Esophagus muscularis mucosa (tissue), 4 donors: ENCODE data around the gene SDR42E1. TPM values are rescaled to one million over a fixed set of nuclear protein-coding genes. Genes with fewer than 3 reads are reported as not detected.

Experiments
- DNase-seq: peaks from one replicate; pipeline ENCODE4 v3.0.0-alpha.2; 2017; ENCODE audit errors: extremely low spot score
- H3K27ac ChIP-seq, 4 donors: fragments of 200-600 bp; sonication (generic); replicated peaks in 1 of 4; 1 replicate in 3 of 4; 2 replicates in 1 of 4; pipeline ENCODE4 v1.5.1; 2016 to 2019; ENCODE audit warnings: mild to moderate bottlenecking in 1 of 4
- H3K27me3 ChIP-seq, 4 donors: fragments of 200-600 bp; sonication (generic); one replicate each; pipeline versions ENCODE4 v1.5.1 to v1.6.0; 2016 to 2019
- H3K36me3 ChIP-seq, 4 donors: fragments of 200-600 bp; sonication (generic); one replicate each; pipeline ENCODE4 v1.5.1; 2016 to 2019
- H3K4me1 ChIP-seq, 4 donors: fragments of 200-600 bp; sonication (generic); one replicate each; pipeline ENCODE4 v1.5.1; 2016 to 2019
- H3K4me3 ChIP-seq, 4 donors: fragments of 200-600 bp; sonication (generic); 1 replicate in 2 of 4; 2 replicates in 2 of 4; pipeline ENCODE4 v1.5.1; 2016 to 2019; ENCODE audit warnings: mild to moderate bottlenecking in 4 of 4, moderate library complexity in 1 of 4
- H3K9me3 ChIP-seq, 4 donors: fragments of 200-600 bp; sonication (generic); 1 replicate in 3 of 4; 2 replicates in 1 of 4; pipeline ENCODE4 v1.5.1; 2016 to 2019
- CTCF ChIP-seq, 3 experiments: fragments of 200-600 bp in 2 of 3; fragments of 450-650 bp in 1 of 3; sonication (generic) in 2 of 3; IDR thresholded peaks; one replicate each; pipeline ENCODE4 v1.5.1; 2017 to 2019; ENCODE audit warnings: antibody characterized with exemption in 3 of 3, mild to moderate bottlenecking in 2 of 3, moderate library complexity in 1 of 3
- EP300 ChIP-seq: sonication (generic); formaldehyde crosslinking; IDR thresholded peaks from one replicate; pipeline ENCODE4 v1.6.1; 2017; ENCODE audit warnings: antibody characterized with exemption
- POLR2A ChIP-seq: fragments of 450-650 bp; IDR thresholded peaks from one replicate; pipeline ENCODE4 v1.6.1; 2017; ENCODE audit warnings: antibody characterized with exemption, moderate library complexity, mild to moderate bottlenecking, low read depth
- POLR2AphosphoS5 ChIP-seq, 2 donors: sonication (generic); formaldehyde crosslinking; IDR thresholded peaks; one replicate each; pipeline ENCODE4 v1.6.1; 2017; ENCODE audit warnings: antibody characterized with exemption in 2 of 2
- WGBS: methylation state at CpG from one replicate; pipeline ENCODE4 v1.1.5; 2018; 5-methylcytosine and 5-hydroxymethylcytosine counted together
- intact Hi-C: fragments of 100-400 bp; cut with DNase I; formaldehyde crosslinking; loops from one replicate; pipeline ENCODE4 v1.15.1; 2023
- total RNA-seq, 4 donors: library from RNA; depleted of rRNA; stranded (reverse); fragments of >200 nt; gene quantifications; one replicate each; pipeline versions ENCODE4 v1.1.0 to v1.2.1, GENCODE V29; 2016

The SDR42E1 gene
- total RNA-seq, 4 donors from 2014 or later, result 0.66 to 1.3 (median 1.00) TPM

GRCh38 chr16:81942007-81942601, 69.2 kb downstream of the SDR42E1 start:
- 68% methylated on average over 7 of the region's 7 CpGs for WGBS
- no peak for DNase-seq
- no peaks in the 10 kb centered on the region for H3K9me3 ChIP-seq
- H3K27ac ChIP-seq, result no peak overlapping the region
- intact Hi-C loops, result loop anchor here (5.0 kb wide), 1 partner anchor 290 kb away; no protein-coding TSS in a partner anchor
- H3K36me3 ChIP-seq, result peaks cover 0 to 14% (median 2%) of the 10 kb centered on the region in 4 donors
- H3K4me3 ChIP-seq, result no peak overlapping the region
- H3K4me1 ChIP-seq, result no peaks in the 10 kb centered on the region
- TF ChIP-seq POLR2AphosphoS5 (IDR thresholded peaks at IDR 0.05) (no peak), EP300 (no peak), POLR2A (no peak), CTCF (IDR thresholded peaks at IDR 0.05) (no peak)
- H3K27me3 ChIP-seq, result peaks cover 0 to 27% (median 0%) of the 10 kb centered on the region in 4 donors

- no peak overlapping the region for H3K4me3 ChIP-seq
- H3K9me3 ChIP-seq, result no peaks in the 10 kb centered on the region
- no peak for DNase-seq
- no peak for TF ChIP-seq POLR2AphosphoS5 (IDR thresholded peaks at IDR 0.05)
- no peak for TF ChIP-seq POLR2A
- TF ChIP-seq EP300, result no peak
- peak in 2 of 3 experiments; percentile 17 to 43 for TF ChIP-seq CTCF (IDR thresholded peaks at IDR 0.05)
- peaks cover 0 to 7% (median 0%) of the 10 kb centered on the region in 4 donors for H3K36me3 ChIP-seq
- intact Hi-C loops, result loop anchor here (5.0 kb wide), 1 partner anchor 291 kb away; no protein-coding TSS in a partner anchor
- WGBS, result 45% methylated on average over 3 of the region's 3 CpGs
- H3K27ac ChIP-seq, result no peak overlapping the region
- H3K27me3 ChIP-seq, result peaks cover 0 to 27% (median 0%) of the 10 kb centered on the region in 4 donors
- H3K4me1 ChIP-seq, result no peaks in the 10 kb centered on the region
Measured at GRCh38 chr16:81940781-81941560, 70.3 kb downstream of the SDR42E1 start.

GRCh38 chr16:81939164-81940056, 71.9 kb downstream of the SDR42E1 start:
- Histone ChIP-seq H3K27ac (no peak overlapping the region), H3K9me3 (no peaks in the 10 kb centered on the region), H3K36me3 (peaks cover 0 to 11% (median 0%) of the 10 kb centered on the region in 4 donors), H3K4me3 (no peak overlapping the region), H3K27me3 (peaks cover 0 to 27% (median 0%) of the 10 kb centered on the region in 4 donors), H3K4me1 (no peaks in the 10 kb centered on the region)
- WGBS, result 71% methylated on average over 7 of the region's 7 CpGs
- no peak for TF ChIP-seq CTCF (IDR thresholded peaks at IDR 0.05)
- no peak for TF ChIP-seq EP300
- no peak for TF ChIP-seq POLR2A
- TF ChIP-seq POLR2AphosphoS5 (IDR thresholded peaks at IDR 0.05), result no peak
- peak; percentile 37 for DNase-seq
- intact Hi-C loops, result loop anchor here (5.0 kb wide), 1 partner anchor 293 kb away; no protein-coding TSS in a partner anchor

Other genes starting within 250 kb of the SDR42E1 start
- gene PLCG2, start 232.2 kb downstream of the SDR42E1 start, total RNA-seq, result 10 to 100 TPM in 2 of 4 donors, 1 to 10 TPM in 2; 7.1 to 11.3 (median 9.9) TPM
- not detected for gene HSD17B2, start 23.8 kb upstream of the SDR42E1 start, total RNA-seq
- 10 to 100 TPM in 3 of 4 donors, 1 to 10 TPM in 1; 7.2 to 26.2 (median 12.6) TPM for gene MPHOSPH6, start 158.8 kb upstream of the SDR42E1 start, total RNA-seq